ENCODE results near the gene FAM181A.

GRCh38 chr14:93888995-93889394 lies 38.1 kb upstream of the FAM181A start:
- no peak for TF ChIP-seq CTCF (IDR thresholded peaks at IDR 0.05)
- TF ChIP-seq, protein P1, sequence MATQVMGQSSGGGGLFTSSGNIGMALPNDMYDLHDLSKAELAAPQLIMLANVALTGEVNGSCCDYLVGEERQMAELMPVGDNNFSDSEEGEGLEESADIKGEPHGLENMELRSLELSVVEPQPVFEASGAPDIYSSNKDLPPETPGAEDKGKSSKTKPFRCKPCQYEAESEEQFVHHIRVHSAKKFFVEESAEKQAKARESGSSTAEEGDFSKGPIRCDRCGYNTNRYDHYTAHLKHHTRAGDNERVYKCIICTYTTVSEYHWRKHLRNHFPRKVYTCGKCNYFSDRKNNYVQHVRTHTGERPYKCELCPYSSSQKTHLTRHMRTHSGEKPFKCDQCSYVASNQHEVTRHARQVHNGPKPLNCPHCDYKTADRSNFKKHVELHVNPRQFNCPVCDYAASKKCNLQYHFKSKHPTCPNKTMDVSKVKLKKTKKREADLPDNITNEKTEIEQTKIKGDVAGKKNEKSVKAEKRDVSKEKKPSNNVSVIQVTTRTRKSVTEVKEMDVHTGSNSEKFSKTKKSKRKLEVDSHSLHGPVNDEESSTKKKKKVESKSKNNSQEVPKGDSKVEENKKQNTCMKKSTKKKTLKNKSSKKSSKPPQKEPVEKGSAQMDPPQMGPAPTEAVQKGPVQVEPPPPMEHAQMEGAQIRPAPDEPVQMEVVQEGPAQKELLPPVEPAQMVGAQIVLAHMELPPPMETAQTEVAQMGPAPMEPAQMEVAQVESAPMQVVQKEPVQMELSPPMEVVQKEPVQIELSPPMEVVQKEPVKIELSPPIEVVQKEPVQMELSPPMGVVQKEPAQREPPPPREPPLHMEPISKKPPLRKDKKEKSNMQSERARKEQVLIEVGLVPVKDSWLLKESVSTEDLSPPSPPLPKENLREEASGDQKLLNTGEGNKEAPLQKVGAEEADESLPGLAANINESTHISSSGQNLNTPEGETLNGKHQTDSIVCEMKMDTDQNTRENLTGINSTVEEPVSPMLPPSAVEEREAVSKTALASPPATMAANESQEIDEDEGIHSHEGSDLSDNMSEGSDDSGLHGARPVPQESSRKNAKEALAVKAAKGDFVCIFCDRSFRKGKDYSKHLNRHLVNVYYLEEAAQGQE (IDR thresholded peaks at IDR 0.05; ENCODE audit: insufficient read depth in 1 of 2, low read depth in 2 of 2, low read length in 1 of 2), result no peak

All from Panc1 (cell line).